ENCODE data around the gene TSPAN13.

DNA sequence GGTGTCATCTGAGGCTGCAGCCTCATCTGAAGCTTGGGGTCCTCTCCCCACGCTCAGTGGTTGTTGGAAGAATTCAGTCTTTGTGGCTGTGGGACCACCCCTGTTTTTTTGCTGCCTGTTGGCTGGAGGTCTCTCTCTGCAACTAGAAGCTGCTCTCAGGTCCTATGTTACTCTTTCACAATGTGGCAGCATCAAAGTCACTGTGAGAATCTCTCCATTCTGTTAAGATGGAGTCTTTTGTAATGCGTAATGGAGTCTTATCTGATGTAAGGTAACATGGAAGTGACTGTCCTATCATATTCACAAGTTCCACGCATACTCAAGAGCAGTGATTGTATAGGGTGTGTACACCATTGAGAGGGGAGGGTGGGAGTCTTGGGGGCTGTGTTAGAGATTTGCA, 24.9 kb downstream of the TSPAN13 start:
- TF ChIP-seq, protein P1, sequence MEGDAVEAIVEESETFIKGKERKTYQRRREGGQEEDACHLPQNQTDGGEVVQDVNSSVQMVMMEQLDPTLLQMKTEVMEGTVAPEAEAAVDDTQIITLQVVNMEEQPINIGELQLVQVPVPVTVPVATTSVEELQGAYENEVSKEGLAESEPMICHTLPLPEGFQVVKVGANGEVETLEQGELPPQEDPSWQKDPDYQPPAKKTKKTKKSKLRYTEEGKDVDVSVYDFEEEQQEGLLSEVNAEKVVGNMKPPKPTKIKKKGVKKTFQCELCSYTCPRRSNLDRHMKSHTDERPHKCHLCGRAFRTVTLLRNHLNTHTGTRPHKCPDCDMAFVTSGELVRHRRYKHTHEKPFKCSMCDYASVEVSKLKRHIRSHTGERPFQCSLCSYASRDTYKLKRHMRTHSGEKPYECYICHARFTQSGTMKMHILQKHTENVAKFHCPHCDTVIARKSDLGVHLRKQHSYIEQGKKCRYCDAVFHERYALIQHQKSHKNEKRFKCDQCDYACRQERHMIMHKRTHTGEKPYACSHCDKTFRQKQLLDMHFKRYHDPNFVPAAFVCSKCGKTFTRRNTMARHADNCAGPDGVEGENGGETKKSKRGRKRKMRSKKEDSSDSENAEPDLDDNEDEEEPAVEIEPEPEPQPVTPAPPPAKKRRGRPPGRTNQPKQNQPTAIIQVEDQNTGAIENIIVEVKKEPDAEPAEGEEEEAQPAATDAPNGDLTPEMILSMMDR (IDR thresholded peaks at IDR 0.05; ENCODE audit: poor library complexity, severe bottlenecking): no peak
- TF ChIP-seq RAD21 (conservative IDR thresholded peaks at IDR 0.05) (no peak), POLR2AphosphoS5 (IDR thresholded peaks at IDR 0.05) (no peak), EP300 (conservative IDR thresholded peaks at IDR 0.05; ENCODE audit: poor library complexity, severe bottlenecking) (no peak), EZH2 (IDR thresholded peaks at IDR 0.05; ENCODE audit: borderline replicate concordance, insufficient read depth, low read length, poor library complexity, severe bottlenecking) (no peak), SMC3 (conservative IDR thresholded peaks at IDR 0.05; ENCODE audit: poor library complexity) (no peak), TAF1 (IDR thresholded peaks at IDR 0.05; ENCODE audit: low read depth) (no peak), MXI1 (conservative IDR thresholded peaks at IDR 0.05; ENCODE audit: poor library complexity, severe bottlenecking) (no peak)
- TF ChIP-seq, protein P2, sequence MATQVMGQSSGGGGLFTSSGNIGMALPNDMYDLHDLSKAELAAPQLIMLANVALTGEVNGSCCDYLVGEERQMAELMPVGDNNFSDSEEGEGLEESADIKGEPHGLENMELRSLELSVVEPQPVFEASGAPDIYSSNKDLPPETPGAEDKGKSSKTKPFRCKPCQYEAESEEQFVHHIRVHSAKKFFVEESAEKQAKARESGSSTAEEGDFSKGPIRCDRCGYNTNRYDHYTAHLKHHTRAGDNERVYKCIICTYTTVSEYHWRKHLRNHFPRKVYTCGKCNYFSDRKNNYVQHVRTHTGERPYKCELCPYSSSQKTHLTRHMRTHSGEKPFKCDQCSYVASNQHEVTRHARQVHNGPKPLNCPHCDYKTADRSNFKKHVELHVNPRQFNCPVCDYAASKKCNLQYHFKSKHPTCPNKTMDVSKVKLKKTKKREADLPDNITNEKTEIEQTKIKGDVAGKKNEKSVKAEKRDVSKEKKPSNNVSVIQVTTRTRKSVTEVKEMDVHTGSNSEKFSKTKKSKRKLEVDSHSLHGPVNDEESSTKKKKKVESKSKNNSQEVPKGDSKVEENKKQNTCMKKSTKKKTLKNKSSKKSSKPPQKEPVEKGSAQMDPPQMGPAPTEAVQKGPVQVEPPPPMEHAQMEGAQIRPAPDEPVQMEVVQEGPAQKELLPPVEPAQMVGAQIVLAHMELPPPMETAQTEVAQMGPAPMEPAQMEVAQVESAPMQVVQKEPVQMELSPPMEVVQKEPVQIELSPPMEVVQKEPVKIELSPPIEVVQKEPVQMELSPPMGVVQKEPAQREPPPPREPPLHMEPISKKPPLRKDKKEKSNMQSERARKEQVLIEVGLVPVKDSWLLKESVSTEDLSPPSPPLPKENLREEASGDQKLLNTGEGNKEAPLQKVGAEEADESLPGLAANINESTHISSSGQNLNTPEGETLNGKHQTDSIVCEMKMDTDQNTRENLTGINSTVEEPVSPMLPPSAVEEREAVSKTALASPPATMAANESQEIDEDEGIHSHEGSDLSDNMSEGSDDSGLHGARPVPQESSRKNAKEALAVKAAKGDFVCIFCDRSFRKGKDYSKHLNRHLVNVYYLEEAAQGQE (IDR thresholded peaks at IDR 0.05; ENCODE audit: borderline replicate concordance): no peak

Data from neural cell (in vitro differentiated cells).